Psoas muscle (tissue), 8 donors: ENCODE measurements around the gene BICC1. TPM values are rescaled to one million over a fixed set of nuclear protein-coding genes. Genes with fewer than 3 reads are reported as not detected.
A peak's percentile ranks its signal among the peaks of the same experiment; 100 is the strongest.

Experiments
- ATAC-seq, 4 donors: fragments of 200-7000 bp; cut with Tn5 transposase; one replicate each; pipeline ENCODE4 v1.9.1; 2020; ENCODE audit warnings: moderate library complexity in 3 of 4, mild to moderate bottlenecking in 2 of 4
- DNase-seq, 2 donors: peaks; one replicate each; pipeline ENCODE4 v3.0.0-alpha.2; 2020
- H3K27ac ChIP-seq: fragments of 200-600 bp; one replicate; pipeline ENCODE4 v1.8.0; 2022
- H3K27me3 ChIP-seq, 3 donors: fragments of 200-600 bp in 1 of 3; one replicate each; pipeline versions ENCODE4 v1.6.1 to v1.8.0; 2013 to 2022; ENCODE audit warnings: low read length in 2 of 3, mild to moderate bottlenecking in 2 of 3, moderate library complexity in 1 of 3; ENCODE audit not compliant: insufficient read depth in 3 of 3
- H3K36me3 ChIP-seq, 2 donors: fragments of 200-600 bp in 1 of 2; one replicate each; pipeline versions ENCODE4 v1.6.1 to v1.8.0; 2013 to 2022; ENCODE audit warnings: low read depth in 1 of 2, mild to moderate bottlenecking in 1 of 2, moderate library complexity in 1 of 2; ENCODE audit not compliant: insufficient read depth in 1 of 2
- H3K4me1 ChIP-seq: fragments of 200-600 bp; one replicate; pipeline ENCODE4 v1.8.0; 2022
- H3K4me3 ChIP-seq: fragments of 200-600 bp; one replicate; pipeline ENCODE4 v1.8.0; 2022; ENCODE audit warnings: mild to moderate bottlenecking
- H3K9me3 ChIP-seq: fragments of 200-600 bp; one replicate; pipeline ENCODE4 v1.8.0; 2022
- CTCF ChIP-seq: fragments of 200-600 bp; IDR thresholded peaks from one replicate; pipeline ENCODE4 v1.8.0; 2022; ENCODE audit warnings: antibody characterized with exemption
- WGBS, 3 donors: extraction: QIAGEN DNeasy Blood & Tissue Kit; methylation state at CpG; one replicate each; pipeline versions ENCODE4 v1.1.6 to v1.1.7; 2013; 5-methylcytosine and 5-hydroxymethylcytosine counted together
- intact Hi-C, 2 donors: fragments of 100-400 bp; cut with DNase I; formaldehyde crosslinking; loops; one replicate each; pipeline versions ENCODE4 v1.11.0 to v1.14.2; 2022
- polyA plus RNA-seq, 3 donors: library from polyadenylated mRNA; stranded (reverse); fragments of 200-250 nt; gene quantifications; one replicate each; pipeline ENCODE4 v1.2.3, GENCODE V29; 2013
- total RNA-seq, 4 donors: library from RNA; stranded (reverse); fragmentation: NEBNext Ultra II Directional in 2 of 4; extraction: Animal tissue kit (Norgen Biotek cat#: 25700) in 2 of 4; gene quantifications; one replicate each; pipeline versions ENCODE4 v1.2.1 to v1.2.4, GENCODE V29; 2021 to 2023
- donor health status: healthy with polysubstance abuse.
- donor health status: DM: no; HTN: no; CAD: no; lungs with moderate emphysema.
- donor health status: Bipolar disorder and iron deficiency.
- donor health status: healthy.
- donor health status: DM: yes; HTN: yes; CAD: no.
- donor health status: DM: no; HTN: no; CAD: no.
- donor health status: DM: no; HTN: no; CAD: no.
- donor health status: DM: yes; HTN: yes; CAD: no.

The BICC1 gene
- total and polyA plus RNA-seq, 7 donors, result 4.7 to 13.2 (median 6.9) TPM

GRCh38 chr10:58806323-58806722, 293.7 kb downstream of the BICC1 start:
- no peak for TF ChIP-seq CTCF
- Histone ChIP-seq H3K4me3 (no peak overlapping the region), H3K27ac (no peak overlapping the region), H3K9me3 (no peaks in the 10 kb centered on the region), H3K4me1 (no peaks in the 10 kb centered on the region), H3K27me3 (no peaks in the 10 kb centered on the region), H3K36me3 (peaks cover 0 to 32% of the 10 kb centered on the region in 2 donors)
- WGBS, 3 donors, result 91 to 98% (median 95%) methylated on average over 1 of the region's 1 CpG
- no peak for DNase-seq
- ATAC-seq, result no peak
- intact Hi-C loops, result no loop called here

GRCh38 chr10:58806970-58807628, 294.4 kb downstream of the BICC1 start:
- no peaks in the 10 kb centered on the region for H3K4me1 ChIP-seq
- no peak for TF ChIP-seq CTCF
- H3K9me3 ChIP-seq, result no peaks in the 10 kb centered on the region
- no peaks in the 10 kb centered on the region for H3K27me3 ChIP-seq
- no peak for ATAC-seq
- WGBS, 3 donors, result 87 to 92% (median 91%) methylated on average over 4 of the region's 4 CpGs
- peaks cover 0 to 26% of the 10 kb centered on the region in 2 donors for H3K36me3 ChIP-seq
- no peak overlapping the region for H3K27ac ChIP-seq
- DNase-seq, result no peak
- intact Hi-C loops, result no loop called here
- H3K4me3 ChIP-seq, result no peak overlapping the region

- H3K27ac ChIP-seq, result no peak overlapping the region
- 21 to 49% (median 49%) methylated on average over 4 of the region's 4 CpGs for WGBS, 3 donors
- H3K4me1 ChIP-seq, result no peaks in the 10 kb centered on the region
- intact Hi-C loops, result no loop called here
- no peaks in the 10 kb centered on the region for H3K9me3 ChIP-seq
- peak in 2 of 4 donors; percentile 25 to 32 for ATAC-seq
- H3K36me3 ChIP-seq, result peaks cover 0 to 26% of the 10 kb centered on the region in 2 donors
- DNase-seq, result no peak
- H3K27me3 ChIP-seq, result no peaks in the 10 kb centered on the region
- no peak for TF ChIP-seq CTCF
- H3K4me3 ChIP-seq, result no peak overlapping the region
Observed at GRCh38 chr10:58807629-58808022, 295.0 kb downstream of the BICC1 start.

GRCh38 chr10:58810751-58811150, 298.1 kb downstream of the BICC1 start:
- no peak overlapping the region for H3K27ac ChIP-seq
- TF ChIP-seq CTCF, result no peak
- no peaks in the 10 kb centered on the region for H3K9me3 ChIP-seq
- ATAC-seq (no peak), DNase-seq (no peak)
- H3K4me3 ChIP-seq, result no peak overlapping the region
- no peaks in the 10 kb centered on the region for H3K4me1 ChIP-seq
- peaks cover 0 to 26% of the 10 kb centered on the region in 2 donors for H3K36me3 ChIP-seq
- intact Hi-C loops, result no loop called here
- 82 to 85% (median 84%) methylated on average over 2 of the region's 2 CpGs for WGBS, 3 donors
- H3K27me3 ChIP-seq, result no peaks in the 10 kb centered on the region

GRCh38 chr10:58813573-58813972, 300.9 kb downstream of the BICC1 start:
- H3K27ac ChIP-seq, result no peak overlapping the region
- H3K9me3 ChIP-seq, result no peaks in the 10 kb centered on the region
- no peaks in the 10 kb centered on the region for H3K4me1 ChIP-seq
- H3K27me3 ChIP-seq, result no peaks in the 10 kb centered on the region
- ATAC-seq (no peak), DNase-seq (no peak)
- 90 to 92% (median 91%) methylated on average over 8 of the region's 8 CpGs for WGBS, 3 donors
- peaks cover 0 to 16% of the 10 kb centered on the region in 2 donors for H3K36me3 ChIP-seq
- H3K4me3 ChIP-seq, result no peak overlapping the region
- TF ChIP-seq CTCF, result no peak
- intact Hi-C loops, result no loop called here
